Hippocampal formation (tissue), 2 donors: ENCODE results near the gene DNPH1.
A peak's percentile ranks its signal among the peaks of the same experiment; 100 is the strongest.

Experiments used
- DNase-seq, 2 donors: peaks; one replicate each; lab custom pipeline; 2025; lab: John Stamatoyannopoulos, UW

DNPH1 gene

DNA sequence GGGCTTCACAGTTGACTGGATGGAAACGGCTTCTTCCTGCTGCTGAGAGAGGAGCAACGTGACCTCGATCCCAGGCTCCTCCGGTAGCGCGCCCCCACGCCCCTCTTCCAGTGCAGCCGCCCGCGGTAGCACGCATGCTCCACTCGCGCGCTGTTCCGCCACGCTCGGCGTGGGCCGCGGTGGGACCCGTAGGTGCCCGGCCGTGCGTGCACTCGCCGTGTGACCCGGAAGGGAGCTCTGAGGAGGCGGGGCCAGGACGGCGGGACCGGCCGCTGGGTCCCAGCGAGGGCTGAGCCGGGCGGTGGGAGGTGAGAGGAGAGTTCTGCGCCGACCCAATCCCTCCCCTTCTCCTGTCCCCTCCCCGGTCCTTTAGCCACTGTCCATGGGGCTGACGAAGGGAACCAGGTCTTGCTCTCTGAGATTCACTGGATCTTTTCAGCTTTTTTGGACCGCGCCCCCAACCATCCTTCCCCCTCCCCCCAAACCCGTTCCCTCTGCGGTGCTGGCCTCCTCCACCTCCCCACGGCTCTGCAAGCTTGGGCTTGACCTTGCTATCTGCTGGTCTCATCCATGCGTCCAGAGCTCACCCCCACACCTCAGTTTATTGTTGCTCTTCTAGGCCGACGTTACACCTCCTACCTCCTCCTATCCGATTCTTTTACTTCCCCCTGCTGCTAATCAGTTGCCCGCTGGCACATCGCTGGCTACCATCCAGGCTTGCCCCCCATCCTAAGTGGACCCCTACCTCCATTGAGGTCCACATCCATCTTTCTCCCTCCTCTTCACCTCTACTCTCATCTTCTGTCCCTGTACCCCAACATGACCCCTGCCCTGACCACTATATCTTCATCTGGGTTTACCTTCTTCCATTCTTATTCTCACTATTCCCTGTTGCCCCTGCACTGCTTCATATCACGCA is 47.1 kb downstream of the DNPH1 start, which contains the start of gene CUL9:
Gene CUL9, plus strand, starts transcription at position 255 of the 919 bp plus-strand sequence. CDS start 2,115 bp downstream, outside the sequence.
- peak; percentile 73 to 81 for DNase-seq

DNA sequence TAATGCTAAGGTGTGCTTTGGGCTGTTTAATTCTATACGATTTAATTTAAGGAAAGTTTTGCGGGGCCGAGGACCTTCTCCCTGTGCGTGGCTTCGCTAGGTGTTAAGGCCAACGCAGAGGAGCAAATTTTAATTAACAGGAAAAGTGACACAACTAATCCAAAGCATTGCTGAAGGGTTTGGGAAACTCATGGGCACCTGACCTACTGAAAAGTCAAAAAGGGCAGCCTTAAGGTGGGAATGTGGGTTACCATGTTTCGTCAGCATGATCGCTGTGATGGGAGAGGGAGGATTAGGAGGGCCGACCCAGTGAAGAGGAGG is 47.7 kb downstream of the DNPH1 start:
- DNase-seq: no peak

DNA sequence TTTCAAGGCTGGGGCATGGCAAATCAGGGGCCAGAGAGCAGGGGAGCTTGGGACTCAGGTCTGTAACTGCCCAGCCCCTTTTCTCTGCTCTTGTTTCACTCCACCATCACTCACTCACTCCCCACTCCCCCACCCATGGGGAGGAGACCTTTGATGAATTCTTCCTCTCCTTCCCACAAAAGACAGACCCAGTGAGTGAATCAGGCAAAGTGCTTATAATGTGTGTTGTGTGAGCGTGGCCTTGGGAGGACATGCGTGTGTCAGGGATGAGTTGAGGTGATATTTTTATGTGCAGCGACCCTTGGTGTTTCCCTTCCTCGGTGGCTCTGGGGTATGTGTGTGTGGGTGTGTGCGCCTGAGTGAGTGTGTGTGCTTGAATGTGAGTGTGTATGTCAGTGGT is 48.3 kb downstream of the DNPH1 start:
- no peak for DNase-seq

DNA sequence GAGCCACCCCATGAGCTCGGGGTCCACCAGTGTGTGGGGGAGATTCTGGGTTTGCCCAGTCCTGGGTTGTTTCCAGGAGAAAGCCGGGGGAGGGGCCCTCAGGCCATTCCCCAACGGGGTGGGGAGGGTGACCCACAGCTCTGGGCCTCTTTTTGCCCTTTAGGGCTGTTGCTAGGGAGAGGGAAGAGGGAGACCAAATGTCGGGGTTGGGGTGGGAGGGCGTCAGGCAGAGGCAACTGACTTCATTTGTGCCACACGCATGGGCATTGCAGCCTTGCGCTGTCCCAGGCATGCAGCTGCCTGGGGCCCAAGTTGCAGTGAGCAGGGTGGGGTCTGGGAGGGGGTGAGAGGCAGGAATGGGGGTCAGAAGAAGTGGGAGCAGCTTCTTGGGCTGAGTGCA is 49.2 kb downstream of the DNPH1 start:
- no peak for DNase-seq

DNA sequence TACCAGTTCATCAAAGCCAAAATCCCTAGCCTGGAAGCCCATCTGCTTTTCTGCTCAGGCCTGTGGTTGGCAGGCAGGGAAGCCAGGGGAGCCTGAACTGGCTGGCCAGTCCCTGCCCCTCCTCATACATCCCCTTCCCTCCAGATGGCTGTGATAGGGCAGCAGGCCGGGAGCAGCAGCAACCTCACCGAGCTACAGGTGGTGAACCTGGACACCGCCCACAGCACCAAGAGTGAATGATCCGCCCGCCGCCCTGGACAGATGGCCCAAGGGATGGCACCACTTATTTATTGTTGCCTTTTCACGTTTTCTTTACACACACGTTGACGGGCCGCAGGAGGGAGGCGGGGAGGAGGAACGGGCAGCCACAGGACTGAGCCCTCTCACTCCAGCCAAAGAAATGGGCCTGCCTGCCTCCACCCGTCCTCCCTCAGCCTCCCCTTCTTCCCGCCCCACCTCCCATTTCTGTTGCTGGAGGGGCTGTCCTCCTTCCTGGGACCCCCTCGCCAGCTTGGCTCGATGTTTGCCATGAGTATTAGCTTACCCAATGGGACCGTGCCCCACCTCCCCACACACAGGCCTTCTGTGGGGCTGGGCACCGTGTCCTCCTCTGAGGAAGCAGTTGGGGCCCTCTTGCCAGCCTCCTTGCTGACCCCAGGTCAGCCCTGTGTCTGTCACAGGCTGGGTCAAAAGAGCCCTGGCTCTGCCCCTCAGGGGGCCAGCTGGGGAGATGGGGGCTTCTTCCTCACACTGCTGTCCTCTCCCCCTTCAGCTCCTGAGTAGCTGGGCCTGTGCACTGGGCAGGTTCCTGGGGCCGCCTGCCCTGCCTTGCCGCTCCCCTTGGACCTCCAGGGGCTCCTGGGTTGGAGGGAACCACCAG is 50.1 kb downstream of the DNPH1 start:
- no peak for DNase-seq

DNA sequence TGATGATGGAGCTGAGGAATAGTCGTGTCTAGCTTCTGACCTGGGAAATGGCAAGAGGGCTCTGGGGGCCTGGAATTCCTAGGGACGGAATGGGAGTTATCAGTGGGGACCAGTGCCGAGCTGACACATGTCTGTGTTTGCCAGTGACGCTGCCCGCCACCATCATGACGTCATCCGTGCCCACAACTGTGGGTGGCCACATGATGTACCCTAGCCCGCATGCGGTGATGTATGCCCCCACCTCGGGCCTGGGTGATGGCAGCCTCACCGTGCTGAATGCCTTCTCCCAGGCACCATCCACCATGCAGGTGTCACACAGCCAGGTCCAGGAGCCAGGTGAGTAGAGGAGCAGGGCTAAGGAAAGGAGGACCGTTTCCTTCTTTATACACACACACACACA is 51.1 kb downstream of the DNPH1 start:
- DNase-seq: no peak

DNA sequence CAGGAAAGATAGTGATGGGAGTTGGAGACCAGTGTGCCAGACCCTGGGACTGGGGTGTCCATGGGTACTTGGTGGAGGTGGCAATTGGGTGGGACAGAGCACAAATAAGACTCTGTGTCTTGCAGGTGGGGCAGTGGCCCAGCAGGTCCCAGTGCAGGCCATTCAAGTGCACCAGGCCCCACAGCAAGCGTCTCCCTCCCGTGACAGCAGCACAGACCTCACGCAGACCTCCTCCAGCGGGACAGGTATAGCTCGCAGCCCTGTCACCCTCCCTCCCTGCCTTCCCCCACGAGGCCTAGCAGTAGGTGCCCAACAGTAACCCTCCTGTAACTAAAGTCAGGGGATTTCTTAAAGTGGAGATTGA is 52.9 kb downstream of the DNPH1 start:
- DNase-seq: no peak

DNA sequence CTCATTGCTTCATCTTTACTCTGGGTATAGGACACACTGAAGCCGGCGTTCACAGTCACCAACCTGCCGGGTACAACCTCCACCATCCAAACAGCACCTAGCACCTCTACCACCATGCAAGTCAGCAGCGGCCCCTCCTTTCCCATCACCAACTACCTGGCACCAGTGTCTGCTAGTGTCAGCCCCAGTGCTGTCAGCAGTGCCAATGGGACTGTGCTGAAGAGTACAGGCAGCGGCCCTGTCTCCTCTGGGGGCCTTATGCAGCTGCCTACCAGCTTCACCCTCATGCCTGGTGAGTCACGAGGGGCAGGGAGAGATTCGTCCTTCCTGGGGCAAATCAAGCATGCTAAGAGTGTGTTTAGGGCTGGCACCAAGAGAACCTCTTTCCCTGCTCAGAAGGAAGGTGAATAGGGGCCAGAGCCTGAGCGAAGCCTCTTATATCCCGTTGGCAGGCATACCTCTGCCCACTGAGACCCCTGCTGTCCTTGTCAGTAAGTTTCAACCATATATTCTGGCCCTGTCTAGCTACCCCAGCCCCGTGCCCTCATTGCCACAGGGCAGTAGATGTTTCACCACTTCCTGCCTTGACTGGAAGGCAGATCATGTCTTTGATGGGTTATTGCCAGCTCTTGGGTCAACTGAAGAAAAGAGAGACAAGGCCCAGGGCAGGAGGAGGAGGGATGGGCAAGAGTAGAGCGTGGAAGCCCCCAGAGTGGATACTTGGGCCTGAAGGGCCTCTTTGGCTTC is 53.4 kb downstream of the DNPH1 start:
- DNase-seq: no peak
